Dendritic cell treated with granulocyte-macrophage colony-stimulating factor and Interleukin-4, amounts not matched to agents 40 ng/mL and 50 ng/mL, for 4 days (primary cell): ENCODE results near the gene UCHL5.

Source experiments
- H3K27ac Mint-ChIP-seq: one replicate; pipeline ENCODE4 v1.8.0; 2022; ENCODE audit warnings: mild to moderate bottlenecking, mixed read lengths
- H3K27me3 Mint-ChIP-seq: one replicate; pipeline ENCODE4 v1.8.0; 2022; ENCODE audit warnings: mild to moderate bottlenecking, mixed read lengths
- H3K36me3 Mint-ChIP-seq: one replicate; pipeline ENCODE4 v1.8.0; 2022; ENCODE audit warnings: low read depth, mixed read lengths
- H3K4me1 Mint-ChIP-seq: one replicate; pipeline ENCODE4 v1.8.0; 2022; ENCODE audit warnings: low read depth, mixed read lengths
- H3K4me3 Mint-ChIP-seq: one replicate; pipeline ENCODE4 v1.8.0; 2022; ENCODE audit warnings: mild to moderate bottlenecking, moderate library complexity, mixed read lengths
- H3K9me3 Mint-ChIP-seq: one replicate; pipeline ENCODE4 v1.8.0; 2022; ENCODE audit warnings: mixed read lengths
- intact Hi-C: fragments of 100-400 bp; cut with micrococcal nuclease; formaldehyde crosslinking; loops from one replicate; pipeline ENCODE4 v1.15.0; 2022

UCHL5 gene

GRCh38 chr1:193059282-193060114 lies at the start of gene UCHL5, which contains the start of gene RO60:
UCHL5 (minus strand) TSS chr1:193059360; CDS start chr1:193059260, 100 bp downstream.
RO60 (plus strand) TSS chr1:193059612; CDS start chr1:193069055, 9,443 bp downstream.
- Mint-ChIP-seq H3K4me3 (peak within 1 kb of the TSS; percentile 98), H3K27ac (peak within 1 kb of the TSS; percentile 97), H3K4me1 (peaks cover 39% of the 10 kb centered on the region), H3K27me3 (no peaks in the 10 kb centered on the region), H3K36me3 (peaks cover 22% of the 10 kb centered on the region), H3K9me3 (no peaks in the 10 kb centered on the region)
- intact Hi-C loops = loop anchor here (1.0 to 5.0 kb wide), 4 partner anchors 42 to 253 kb away; partner anchors contain the start of genes CDC73 and GLRX2

- intact Hi-C loops = loop anchor here (5.0 kb wide), 1 partner anchor 296 kb away; no protein-coding TSS in a partner anchor
- Mint-ChIP-seq H3K9me3 (no peaks in the 10 kb centered on the region), H3K27me3 (no peaks in the 10 kb centered on the region), H3K4me1 (peaks cover 25% of the 10 kb centered on the region), H3K36me3 (peaks cover 11% of the 10 kb centered on the region), H3K4me3 (no peak overlapping the region), H3K27ac (no peak overlapping the region)
Observed at GRCh38 chr1:193108471-193108870, 49.3 kb upstream of the UCHL5 start.

- intact Hi-C loops = loop anchor here (1.0 to 5.0 kb wide), 3 partner anchors 17 to 293 kb away; partner anchors contain the start of genes CDC73, RO60 and UCHL5
- H3K4me1 Mint-ChIP-seq = peaks cover 24% of the 10 kb centered on the region
- H3K9me3 Mint-ChIP-seq = no peaks in the 10 kb centered on the region
Observed at GRCh38 chr1:193105821-193106177, 46.6 kb upstream of the UCHL5 start.

GRCh38 chr1:193104907-193105820 lies 46.0 kb upstream of the UCHL5 start, which contains the start of gene GLRX2:
GLRX2 (minus strand) TSS chr1:193105414; CDS start chr1:193105382, 32 bp downstream.
- H3K36me3 Mint-ChIP-seq = peaks cover 26% of the 10 kb centered on the region
- peak within 1 kb of the TSS; percentile 90 for H3K4me3 Mint-ChIP-seq
- no peaks in the 10 kb centered on the region for H3K9me3 Mint-ChIP-seq
- H3K4me1 Mint-ChIP-seq = peaks cover 24% of the 10 kb centered on the region
- peak within 1 kb of the TSS; percentile 93 for H3K27ac Mint-ChIP-seq
- intact Hi-C loops = loop anchor here (1.0 to 5.0 kb wide), 3 partner anchors 17 to 293 kb away; partner anchors contain the start of genes CDC73, RO60 and UCHL5
- H3K27me3 Mint-ChIP-seq = no peaks in the 10 kb centered on the region

More at GRCh38 chr1:193105821-193106177, 46.6 kb upstream of the UCHL5 start:
- Mint-ChIP-seq H3K36me3 (peaks cover 20% of the 10 kb centered on the region), H3K27me3 (no peaks in the 10 kb centered on the region), H3K27ac (peak overlapping the region; percentile 93), H3K4me3 (peak overlapping the region; percentile 90)

GRCh38 chr1:193104502-193104906 lies 45.3 kb upstream of the UCHL5 start:
- H3K36me3 Mint-ChIP-seq = peaks cover 32% of the 10 kb centered on the region
- peak overlapping the region; percentile 90 for H3K4me3 Mint-ChIP-seq
- peak overlapping the region; percentile 93 for H3K27ac Mint-ChIP-seq
- H3K9me3 Mint-ChIP-seq = no peaks in the 10 kb centered on the region
- intact Hi-C loops = no loop called here
- H3K27me3 Mint-ChIP-seq = no peaks in the 10 kb centered on the region
- peaks cover 24% of the 10 kb centered on the region for H3K4me1 Mint-ChIP-seq

- Mint-ChIP-seq H3K9me3 (no peaks in the 10 kb centered on the region), H3K27ac (peak overlapping the region; percentile 93), H3K36me3 (peaks cover 38% of the 10 kb centered on the region), H3K27me3 (no peaks in the 10 kb centered on the region), H3K4me3 (peak overlapping the region; percentile 90), H3K4me1 (peaks cover 24% of the 10 kb centered on the region)
- intact Hi-C loops = no loop called here
Observed at GRCh38 chr1:193103759-193104501, 44.8 kb upstream of the UCHL5 start.

- Mint-ChIP-seq H3K36me3 (peaks cover 51% of the 10 kb centered on the region), H3K27me3 (no peaks in the 10 kb centered on the region)
- intact Hi-C loops = no loop called here
Observed at GRCh38 chr1:193102662-193103061, 43.5 kb upstream of the UCHL5 start.

GRCh38 chr1:193094112-193094511 lies 35.0 kb upstream of the UCHL5 start:
- H3K4me1 Mint-ChIP-seq = no peaks in the 10 kb centered on the region

More at GRCh38 chr1:193102662-193103061, 43.5 kb upstream of the UCHL5 start:
- H3K4me3 Mint-ChIP-seq = no peak overlapping the region
- no peak overlapping the region for H3K27ac Mint-ChIP-seq
- H3K4me1 Mint-ChIP-seq = peaks cover 24% of the 10 kb centered on the region
- no peaks in the 10 kb centered on the region for H3K9me3 Mint-ChIP-seq

GRCh38 chr1:193090865-193091264 lies 31.7 kb upstream of the UCHL5 start:
- Mint-ChIP-seq H3K36me3 (peaks cover 44% of the 10 kb centered on the region), H3K9me3 (no peaks in the 10 kb centered on the region), H3K27ac (no peak overlapping the region), H3K4me3 (no peak overlapping the region), H3K27me3 (no peaks in the 10 kb centered on the region), H3K4me1 (no peaks in the 10 kb centered on the region)
- intact Hi-C loops = loop anchor here (5.0 kb wide), 1 partner anchor 41 kb away; no protein-coding TSS in a partner anchor

More at GRCh38 chr1:193094112-193094511, 35.0 kb upstream of the UCHL5 start:
- Mint-ChIP-seq H3K36me3 (peaks cover 70% of the 10 kb centered on the region), H3K27me3 (no peaks in the 10 kb centered on the region), H3K27ac (no peak overlapping the region), H3K9me3 (no peaks in the 10 kb centered on the region), H3K4me3 (no peak overlapping the region)
- intact Hi-C loops = loop anchor here (5.0 kb wide), 1 partner anchor 38 kb away; no protein-coding TSS in a partner anchor

GRCh38 chr1:193087893-193088292 lies 28.7 kb upstream of the UCHL5 start:
- intact Hi-C loops = no loop called here
- no peaks in the 10 kb centered on the region for H3K4me1 Mint-ChIP-seq
- H3K4me3 Mint-ChIP-seq = no peak overlapping the region
- H3K9me3 Mint-ChIP-seq = no peaks in the 10 kb centered on the region
- H3K27me3 Mint-ChIP-seq = no peaks in the 10 kb centered on the region
- no peak overlapping the region for H3K27ac Mint-ChIP-seq
- peaks cover 38% of the 10 kb centered on the region for H3K36me3 Mint-ChIP-seq

GRCh38 chr1:193086342-193086741 lies 27.2 kb upstream of the UCHL5 start:
- no peaks in the 10 kb centered on the region for H3K27me3 Mint-ChIP-seq
- no peak overlapping the region for H3K27ac Mint-ChIP-seq
- H3K4me3 Mint-ChIP-seq = no peak overlapping the region
- no peaks in the 10 kb centered on the region for H3K9me3 Mint-ChIP-seq
- intact Hi-C loops = no loop called here
- no peaks in the 10 kb centered on the region for H3K4me1 Mint-ChIP-seq
- peaks cover 40% of the 10 kb centered on the region for H3K36me3 Mint-ChIP-seq

GRCh38 chr1:193085263-193085662 lies 26.1 kb upstream of the UCHL5 start:
- Mint-ChIP-seq H3K27me3 (no peaks in the 10 kb centered on the region), H3K4me3 (no peak overlapping the region), H3K36me3 (peaks cover 46% of the 10 kb centered on the region), H3K4me1 (no peaks in the 10 kb centered on the region), H3K27ac (no peak overlapping the region), H3K9me3 (no peaks in the 10 kb centered on the region)
- intact Hi-C loops = no loop called here
